ENCODE measurements around the gene ERLIN1. TPM values are rescaled to one million over a fixed set of nuclear protein-coding genes. Genes with fewer than 3 reads are reported as not detected.

Gene ERLIN1
- total RNA-seq, 1 experiment from 2014 or later, result 42.9 TPM

- Mint-ChIP-seq H3K4me3 (ENCODE audit: unreplicated experiment) (no peak overlapping the region), H3K36me3 (ENCODE audit: insufficient read depth, unreplicated experiment) (peaks cover 55% of the 10 kb centered on the region), H3K27me3 (ENCODE audit: insufficient read depth, unreplicated experiment) (no peaks in the 10 kb centered on the region), H3K9me3 (ENCODE audit: unreplicated experiment) (no peaks in the 10 kb centered on the region), H3K4me1 (ENCODE audit: insufficient read depth, unreplicated experiment) (no peaks in the 10 kb centered on the region), H3K27ac (ENCODE audit: low read depth, unreplicated experiment) (no peak overlapping the region)
- POLR2A ChIA-PET, result interaction anchor here (1.2 kb wide), 1 partner anchor 21 kb away, joined by 4 read pairs; no protein-coding TSS in a partner anchor
- no TSS peak for BruUV-seq (replicated peaks)
- CTCF ChIA-PET, result no interaction called here
- no peak for TF ChIP-seq CTCF (IDR thresholded peaks at IDR 0.05; ENCODE audit: unreplicated experiment)
- intact Hi-C loops (cut with micrococcal nuclease), result no loop called here
- no peak for DNase-seq (ENCODE audit: unreplicated experiment)
Observed at GRCh38 chr10:100208276-100208675, 22.4 kb upstream of the ERLIN1 start.

- Mint-ChIP-seq H3K4me3 (ENCODE audit: unreplicated experiment) (no peak overlapping the region), H3K27ac (ENCODE audit: low read depth, unreplicated experiment) (no peak overlapping the region), H3K4me1 (ENCODE audit: insufficient read depth, unreplicated experiment) (no peaks in the 10 kb centered on the region), H3K36me3 (ENCODE audit: insufficient read depth, unreplicated experiment) (peaks cover 69% of the 10 kb centered on the region), H3K9me3 (ENCODE audit: unreplicated experiment) (no peaks in the 10 kb centered on the region), H3K27me3 (ENCODE audit: insufficient read depth, unreplicated experiment) (no peaks in the 10 kb centered on the region)
- BruUV-seq (replicated peaks), result no TSS peak
- POLR2A ChIA-PET, result interaction anchor here (0.7 to 1.4 kb wide), 3 partner anchors 11 to 56 kb away, joined by 3 to 7 read pairs (median 4); no protein-coding TSS in a partner anchor
- no peak for TF ChIP-seq CTCF (IDR thresholded peaks at IDR 0.05; ENCODE audit: unreplicated experiment)
- intact Hi-C loops (cut with micrococcal nuclease), result no loop called here
- no peak for DNase-seq (ENCODE audit: unreplicated experiment)
- CTCF ChIA-PET, result interaction anchor here (0.7 kb wide), 1 partner anchor 1880 kb away, joined by 3 read pairs; no protein-coding TSS in a partner anchor
Observed at GRCh38 chr10:100204370-100204769, 18.5 kb upstream of the ERLIN1 start.

GRCh38 chr10:100201549-100201948 lies 15.7 kb upstream of the ERLIN1 start:
- intact Hi-C loops (cut with micrococcal nuclease), result no loop called here
- BruUV-seq (replicated peaks), result no TSS peak
- H3K4me1 Mint-ChIP-seq (ENCODE audit: insufficient read depth, unreplicated experiment), result no peaks in the 10 kb centered on the region
- H3K4me3 Mint-ChIP-seq (ENCODE audit: unreplicated experiment), result no peak overlapping the region
- H3K9me3 Mint-ChIP-seq (ENCODE audit: unreplicated experiment), result no peaks in the 10 kb centered on the region
- H3K27ac Mint-ChIP-seq (ENCODE audit: low read depth, unreplicated experiment), result no peak overlapping the region
- ChIA-PET POLR2A (interaction anchor here (0.5 to 1.6 kb wide), 3 partner anchors 16 to 521 kb away, joined by 3 to 6 read pairs (median 5); partner anchors contain the start of gene ERLIN1), CTCF (interaction anchor here (0.8 kb wide), 1 partner anchor 38 kb away, joined by 6 read pairs; no protein-coding TSS in a partner anchor)
- DNase-seq (ENCODE audit: unreplicated experiment), result no peak
- H3K36me3 Mint-ChIP-seq (ENCODE audit: insufficient read depth, unreplicated experiment), result peaks cover 85% of the 10 kb centered on the region
- TF ChIP-seq CTCF (IDR thresholded peaks at IDR 0.05; ENCODE audit: unreplicated experiment), result no peak
- no peaks in the 10 kb centered on the region for H3K27me3 Mint-ChIP-seq (ENCODE audit: insufficient read depth, unreplicated experiment)

GRCh38 chr10:100194711-100195110 lies 8.9 kb upstream of the ERLIN1 start:
- intact Hi-C loops (cut with micrococcal nuclease), result no loop called here
- H3K27ac Mint-ChIP-seq (ENCODE audit: low read depth, unreplicated experiment), result no peak overlapping the region

More at GRCh38 chr10:100194711-100195110, 8.9 kb upstream of the ERLIN1 start:
- POLR2A ChIA-PET, result interaction anchor here (0.6 to 2.0 kb wide), 2 partner anchors 10 to 34 kb away, joined by 3 to 9 read pairs; partner anchors contain the start of gene CHUK
- H3K27me3 Mint-ChIP-seq (ENCODE audit: insufficient read depth, unreplicated experiment), result no peaks in the 10 kb centered on the region
- BruUV-seq (replicated peaks), result no TSS peak
- no peak overlapping the region for H3K4me3 Mint-ChIP-seq (ENCODE audit: unreplicated experiment)
- CTCF ChIA-PET, result no interaction called here
- no peak for TF ChIP-seq CTCF (IDR thresholded peaks at IDR 0.05; ENCODE audit: unreplicated experiment)
- no peaks in the 10 kb centered on the region for H3K4me1 Mint-ChIP-seq (ENCODE audit: insufficient read depth, unreplicated experiment)
- DNase-seq (ENCODE audit: unreplicated experiment), result no peak
- H3K36me3 Mint-ChIP-seq (ENCODE audit: insufficient read depth, unreplicated experiment), result peaks cover 67% of the 10 kb centered on the region
- H3K9me3 Mint-ChIP-seq (ENCODE audit: unreplicated experiment), result no peaks in the 10 kb centered on the region

Data from MCF 10A (cell line).